ENCODE results near the gene OSBPL5. TPM values are rescaled to one million over a fixed set of nuclear protein-coding genes. Genes with fewer than 3 reads are reported as not detected.

OSBPL5 gene
- total and polyA plus RNA-seq, 2 donors from 2014 or later, result 8.5 to 63.0 TPM

- FAIRE-seq, result no peak
- peak in 3 of 5 donors; percentile 9 to 60 (median 32) for DNase-seq
Observed at GRCh38 chr11:3106736-3107524, 58.2 kb downstream of the OSBPL5 start.

GRCh38 chr11:3105791-3106735 lies 59.0 kb downstream of the OSBPL5 start:
- H3K36me3 ChIP-seq (ENCODE audit: control insufficient read depth in 2 of 3, insufficient read depth in 3 of 3, low read length in 3 of 3), result no peaks in the 10 kb centered on the region
- H3K27ac ChIP-seq (ENCODE audit: low read depth in 2 of 2, low read length in 2 of 2), result no peak overlapping the region
- H3K4me1 ChIP-seq (ENCODE audit: control insufficient read depth in 2 of 3, insufficient read depth in 2 of 3, low read depth in 1 of 3, low read length in 3 of 3), result no peaks in the 10 kb centered on the region
- DNase-seq, result peak in 3 of 5 donors; percentile 7 to 59 (median 28)
- no peaks in the 10 kb centered on the region for H3K9me3 ChIP-seq (ENCODE audit: control insufficient read depth in 2 of 3, insufficient read depth in 1 of 3, low read length in 3 of 3)
- no peak overlapping the region for H3K4me3 ChIP-seq (ENCODE audit: low read length in 3 of 3)
- H3K9ac ChIP-seq (ENCODE audit: low read length in 3 of 3), result no peak overlapping the region
- H3K27me3 ChIP-seq (ENCODE audit: control insufficient read depth, insufficient read depth, low read length), result no peaks in the 10 kb centered on the region
- FAIRE-seq, result no peak
- intact Hi-C loops (cut with DNase I), result no loop called here
- TF ChIP-seq, protein P1, sequence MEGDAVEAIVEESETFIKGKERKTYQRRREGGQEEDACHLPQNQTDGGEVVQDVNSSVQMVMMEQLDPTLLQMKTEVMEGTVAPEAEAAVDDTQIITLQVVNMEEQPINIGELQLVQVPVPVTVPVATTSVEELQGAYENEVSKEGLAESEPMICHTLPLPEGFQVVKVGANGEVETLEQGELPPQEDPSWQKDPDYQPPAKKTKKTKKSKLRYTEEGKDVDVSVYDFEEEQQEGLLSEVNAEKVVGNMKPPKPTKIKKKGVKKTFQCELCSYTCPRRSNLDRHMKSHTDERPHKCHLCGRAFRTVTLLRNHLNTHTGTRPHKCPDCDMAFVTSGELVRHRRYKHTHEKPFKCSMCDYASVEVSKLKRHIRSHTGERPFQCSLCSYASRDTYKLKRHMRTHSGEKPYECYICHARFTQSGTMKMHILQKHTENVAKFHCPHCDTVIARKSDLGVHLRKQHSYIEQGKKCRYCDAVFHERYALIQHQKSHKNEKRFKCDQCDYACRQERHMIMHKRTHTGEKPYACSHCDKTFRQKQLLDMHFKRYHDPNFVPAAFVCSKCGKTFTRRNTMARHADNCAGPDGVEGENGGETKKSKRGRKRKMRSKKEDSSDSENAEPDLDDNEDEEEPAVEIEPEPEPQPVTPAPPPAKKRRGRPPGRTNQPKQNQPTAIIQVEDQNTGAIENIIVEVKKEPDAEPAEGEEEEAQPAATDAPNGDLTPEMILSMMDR (IDR thresholded peaks at IDR 0.05; ENCODE audit: borderline replicate concordance, extremely low read depth, insufficient read depth), result no peak

More at GRCh38 chr11:3106736-3107524, 58.2 kb downstream of the OSBPL5 start:
- intact Hi-C loops (cut with DNase I), result no loop called here
- no peaks in the 10 kb centered on the region for H3K9me3 ChIP-seq (ENCODE audit: control insufficient read depth in 2 of 3, insufficient read depth in 1 of 3, low read length in 3 of 3)
- no peak overlapping the region for H3K9ac ChIP-seq (ENCODE audit: low read length in 3 of 3)
- no peaks in the 10 kb centered on the region for H3K27me3 ChIP-seq (ENCODE audit: control insufficient read depth, insufficient read depth, low read length)
- H3K27ac ChIP-seq (ENCODE audit: low read depth in 2 of 2, low read length in 2 of 2), result no peak overlapping the region
- no peaks in the 10 kb centered on the region for H3K36me3 ChIP-seq (ENCODE audit: control insufficient read depth in 2 of 3, insufficient read depth in 3 of 3, low read length in 3 of 3)
- TF ChIP-seq, protein P1 (IDR thresholded peaks at IDR 0.05; ENCODE audit: borderline replicate concordance, extremely low read depth, insufficient read depth), result no peak
- no peak overlapping the region for H3K4me3 ChIP-seq (ENCODE audit: low read length in 3 of 3)
- H3K4me1 ChIP-seq (ENCODE audit: control insufficient read depth in 2 of 3, insufficient read depth in 2 of 3, low read depth in 1 of 3, low read length in 3 of 3), result no peaks in the 10 kb centered on the region

DNA sequence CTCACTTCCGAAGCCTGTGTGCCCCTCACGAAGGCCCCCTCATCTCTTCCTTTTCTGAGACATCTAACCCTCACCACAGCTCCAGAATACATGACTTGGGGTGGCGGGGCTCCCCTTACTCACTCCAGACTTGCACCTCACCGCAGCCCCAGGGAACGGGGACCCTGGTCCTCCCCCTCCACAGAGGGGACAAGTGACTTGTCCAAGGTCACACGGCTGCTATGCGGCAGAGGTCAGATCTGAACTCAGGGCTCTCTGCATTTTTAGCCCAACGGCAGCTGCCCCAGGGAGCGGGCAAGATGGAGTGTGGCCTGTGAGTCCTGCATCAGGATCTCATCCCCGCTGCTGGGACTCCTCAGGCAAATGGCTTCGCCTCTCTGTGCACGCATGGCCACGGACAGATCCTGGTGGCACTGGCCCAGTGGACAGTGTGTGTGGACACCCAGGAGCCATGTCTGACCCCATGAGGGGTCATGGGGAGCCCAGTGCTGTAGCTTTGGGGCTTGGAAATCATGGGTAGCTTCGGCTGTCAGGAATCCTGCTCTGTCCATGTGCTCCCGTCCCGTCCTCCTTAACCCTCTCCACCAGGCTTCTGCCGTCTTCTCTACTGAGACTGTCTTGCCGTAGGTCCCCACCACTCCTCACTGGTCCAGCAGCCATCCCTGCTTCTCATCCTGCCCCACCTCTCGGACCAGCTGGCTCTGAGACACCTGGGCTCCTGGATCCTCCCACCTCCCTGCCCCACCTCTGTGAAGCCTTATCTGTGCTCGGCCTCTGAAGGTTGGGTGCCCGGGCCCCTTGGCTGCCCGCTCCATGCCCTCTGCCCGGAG lies 59.9 kb downstream of the OSBPL5 start:
- FAIRE-seq (no peak), DNase-seq (peak in 1 of 5 donors; percentile 71)
- intact Hi-C loops (cut with DNase I), result no loop called here
- Histone ChIP-seq H3K4me3 (ENCODE audit: low read length in 3 of 3) (no peak overlapping the region), H3K27ac (ENCODE audit: low read depth in 2 of 2, low read length in 2 of 2) (no peak overlapping the region), H3K4me1 (ENCODE audit: control insufficient read depth in 2 of 3, insufficient read depth in 2 of 3, low read depth in 1 of 3, low read length in 3 of 3) (no peaks in the 10 kb centered on the region), H3K36me3 (ENCODE audit: control insufficient read depth in 2 of 3, insufficient read depth in 3 of 3, low read length in 3 of 3) (peaks cover 0 to 1% (median 0%) of the 10 kb centered on the region in 3 donors), H3K9ac (ENCODE audit: low read length in 3 of 3) (no peak overlapping the region), H3K9me3 (ENCODE audit: control insufficient read depth in 2 of 3, insufficient read depth in 1 of 3, low read length in 3 of 3) (no peaks in the 10 kb centered on the region), H3K27me3 (ENCODE audit: control insufficient read depth, insufficient read depth, low read length) (no peaks in the 10 kb centered on the region)
- TF ChIP-seq, protein P1 (IDR thresholded peaks at IDR 0.05; ENCODE audit: borderline replicate concordance, extremely low read depth, insufficient read depth), result no peak
